Epithelial cell of esophagus (primary cell): Measurements from ENCODE around the gene KIF1A.

ENCODE experiments used
- DNase-seq: peaks from one replicate; pipeline ENCODE4 v3.0.0; 2010; ENCODE audit warnings: low read depth
- H3K4me3 ChIP-seq: 2 replicates; pipeline ENCODE4 v1.5.1; 2011; ENCODE audit warnings: mild to moderate bottlenecking, low read length, control low read depth
- TF ChIP-seq, protein P1 (sequence below): IDR thresholded peaks from 2 replicates; pipeline ENCODE4 v1.5.1; 2011; ENCODE audit warnings: low read depth, mild to moderate bottlenecking, low read length, control low read depth, inconsistent platforms; ENCODE audit not compliant: insufficient read depth; ENCODE audit errors: missing control alignments

The KIF1A gene

DNA sequence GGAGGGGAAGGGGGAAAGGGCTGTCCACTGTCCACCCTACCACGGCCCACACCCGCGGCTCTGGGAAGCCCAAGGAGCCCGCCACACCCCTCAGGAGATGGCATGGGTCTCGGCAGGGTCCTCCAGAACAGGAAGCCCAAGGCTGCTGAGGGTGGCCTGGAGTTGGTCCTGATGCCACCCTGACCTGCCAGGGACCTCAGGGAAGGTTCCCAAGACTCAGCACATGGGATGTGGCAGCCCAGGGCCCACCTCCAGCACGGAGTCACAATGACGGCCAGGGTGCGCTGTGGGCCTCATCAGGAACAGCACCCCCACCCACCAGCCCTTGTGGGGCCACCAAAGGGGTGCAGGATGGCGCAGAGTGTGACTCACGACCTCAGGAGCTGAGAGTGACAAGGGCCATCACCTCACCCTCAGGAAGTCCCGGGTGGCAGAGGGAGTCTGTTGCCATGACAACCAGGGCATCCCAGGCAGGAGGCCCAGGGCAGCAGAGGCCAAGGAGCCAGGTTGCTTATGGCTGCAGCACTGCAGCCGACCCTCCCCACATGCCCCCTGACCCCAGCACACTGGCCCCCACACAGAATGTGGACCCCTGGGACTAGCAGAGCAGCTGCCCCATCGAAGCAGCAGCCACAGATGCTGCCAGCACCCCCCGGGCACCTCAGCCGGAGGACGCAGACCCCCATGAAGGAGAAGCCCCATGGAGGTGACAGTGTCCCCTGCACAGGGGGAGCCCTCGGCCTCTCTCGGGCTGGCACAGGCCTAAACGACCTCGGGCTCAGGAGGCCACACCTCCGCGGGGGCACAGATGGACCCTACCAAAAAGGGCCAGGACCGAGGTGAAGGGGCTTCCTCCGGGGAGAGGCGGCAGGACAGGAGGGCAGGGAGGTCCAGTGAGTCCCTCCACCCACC, 34.3 kb downstream of the KIF1A start:
- TF ChIP-seq, protein P1, sequence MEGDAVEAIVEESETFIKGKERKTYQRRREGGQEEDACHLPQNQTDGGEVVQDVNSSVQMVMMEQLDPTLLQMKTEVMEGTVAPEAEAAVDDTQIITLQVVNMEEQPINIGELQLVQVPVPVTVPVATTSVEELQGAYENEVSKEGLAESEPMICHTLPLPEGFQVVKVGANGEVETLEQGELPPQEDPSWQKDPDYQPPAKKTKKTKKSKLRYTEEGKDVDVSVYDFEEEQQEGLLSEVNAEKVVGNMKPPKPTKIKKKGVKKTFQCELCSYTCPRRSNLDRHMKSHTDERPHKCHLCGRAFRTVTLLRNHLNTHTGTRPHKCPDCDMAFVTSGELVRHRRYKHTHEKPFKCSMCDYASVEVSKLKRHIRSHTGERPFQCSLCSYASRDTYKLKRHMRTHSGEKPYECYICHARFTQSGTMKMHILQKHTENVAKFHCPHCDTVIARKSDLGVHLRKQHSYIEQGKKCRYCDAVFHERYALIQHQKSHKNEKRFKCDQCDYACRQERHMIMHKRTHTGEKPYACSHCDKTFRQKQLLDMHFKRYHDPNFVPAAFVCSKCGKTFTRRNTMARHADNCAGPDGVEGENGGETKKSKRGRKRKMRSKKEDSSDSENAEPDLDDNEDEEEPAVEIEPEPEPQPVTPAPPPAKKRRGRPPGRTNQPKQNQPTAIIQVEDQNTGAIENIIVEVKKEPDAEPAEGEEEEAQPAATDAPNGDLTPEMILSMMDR: no peak
- DNase-seq: no peak
- no peak overlapping the region for H3K4me3 ChIP-seq

DNA sequence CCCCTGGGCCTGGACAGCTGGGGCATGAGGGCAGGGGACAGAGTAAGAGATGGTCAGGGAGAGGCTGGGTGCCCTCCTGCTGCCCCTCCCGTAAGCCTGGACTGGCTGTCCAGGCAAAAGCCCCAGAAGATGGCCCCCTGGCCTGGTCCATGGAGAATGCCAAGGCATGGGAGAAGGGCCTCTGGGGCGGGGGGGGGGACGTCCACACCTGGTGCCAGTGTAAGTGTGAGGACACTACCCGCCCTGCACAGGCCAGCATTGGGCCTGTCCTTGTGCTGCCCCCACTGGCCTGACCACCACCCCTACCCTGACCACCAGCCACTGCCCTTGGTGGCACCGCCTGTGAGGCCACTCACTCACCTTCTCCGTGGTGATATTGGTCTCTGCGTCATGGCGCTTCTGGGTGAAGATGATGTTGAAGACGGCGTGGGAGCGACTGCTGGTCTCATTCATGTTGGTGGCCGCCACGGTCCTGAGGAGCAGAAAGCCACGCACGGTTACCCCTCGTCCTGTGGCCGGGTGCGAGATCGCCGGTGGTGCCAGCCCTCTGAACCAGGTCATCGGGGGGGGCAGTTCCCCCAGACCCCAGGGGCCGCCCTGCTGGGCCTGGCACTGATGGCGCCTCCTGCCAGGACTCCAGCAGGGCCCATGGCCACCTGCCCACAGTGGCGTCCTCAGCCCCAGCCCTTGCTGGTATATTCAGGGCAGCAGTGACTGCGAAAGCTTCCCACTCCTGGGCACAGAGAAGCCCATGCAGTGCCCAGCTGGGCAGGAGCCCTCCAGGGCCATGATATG, 35.2 kb downstream of the KIF1A start:
- H3K4me3 ChIP-seq: no peak overlapping the region
- TF ChIP-seq, protein P1: no peak
- no peak for DNase-seq

GRCh38 chr2:240783819-240784621, 36.0 kb downstream of the KIF1A start:
- no peak overlapping the region for H3K4me3 ChIP-seq
- DNase-seq: no peak
- TF ChIP-seq, protein P1: no peak

DNA sequence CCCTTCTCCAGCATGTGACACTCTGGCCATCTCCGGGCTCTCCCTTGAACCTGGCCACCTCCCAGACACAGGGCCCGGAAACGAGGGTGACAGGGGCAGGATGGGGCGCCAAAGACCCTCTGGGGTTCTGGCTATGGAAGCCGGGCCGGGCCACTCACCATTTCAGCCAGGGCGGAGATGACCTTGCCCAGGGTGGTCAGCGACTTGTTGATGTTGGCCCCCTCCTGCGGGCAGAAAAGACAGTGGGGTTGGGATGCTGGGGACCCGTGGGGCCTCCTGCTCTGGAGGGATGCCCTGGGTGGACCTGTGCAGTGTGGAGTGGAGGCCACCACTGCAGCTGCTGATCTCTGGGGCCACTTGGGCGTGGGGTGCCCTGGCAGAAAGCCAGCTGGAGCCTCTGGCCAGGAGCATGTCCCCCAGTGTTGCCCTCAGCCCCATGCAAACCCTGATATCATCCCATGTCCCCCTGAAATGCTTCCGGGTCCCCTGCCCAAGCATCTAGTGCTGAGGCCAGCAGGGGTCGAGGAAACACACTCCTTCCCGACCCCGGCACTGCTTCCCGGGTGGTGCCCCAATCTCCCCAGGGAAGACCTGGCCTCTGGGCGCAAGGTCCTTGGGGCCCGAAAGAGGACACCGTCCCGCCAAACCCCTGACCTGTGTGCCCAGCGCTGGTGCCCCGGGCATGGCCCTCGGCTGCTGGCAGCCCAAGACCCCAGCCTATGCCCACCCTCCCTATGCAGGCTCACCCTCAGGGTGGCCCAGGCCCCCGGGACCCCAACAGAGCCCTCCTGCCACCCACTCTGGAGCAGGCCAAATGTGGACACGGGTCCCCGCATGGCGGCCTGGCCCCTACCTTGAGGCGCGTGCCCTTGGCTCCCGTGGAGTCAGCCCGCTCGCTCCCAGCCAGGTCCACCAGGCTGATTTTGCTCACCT, 36.9 kb downstream of the KIF1A start:
- no peak for DNase-seq

GRCh38 chr2:240782221-240782885, 37.7 kb downstream of the KIF1A start:
- H3K4me3 ChIP-seq: no peak overlapping the region
- TF ChIP-seq, protein P1: no peak
- no peak for DNase-seq

More for the DNA sequence above, 36.9 kb downstream of the KIF1A start:
- no peak overlapping the region for H3K4me3 ChIP-seq
- TF ChIP-seq, protein P1: no peak
